ENCODE data around the gene RRAD.
"Not testable (repeated sequence)": the region's sequence is repeated elsewhere in the genome, so short reads cannot be mapped to it uniquely, and the experiment has no call there.

Gene RRAD

GRCh38 chr16:66898207-66898606, 27.1 kb downstream of the RRAD start:
- DNase-seq, result no peak

DNA sequence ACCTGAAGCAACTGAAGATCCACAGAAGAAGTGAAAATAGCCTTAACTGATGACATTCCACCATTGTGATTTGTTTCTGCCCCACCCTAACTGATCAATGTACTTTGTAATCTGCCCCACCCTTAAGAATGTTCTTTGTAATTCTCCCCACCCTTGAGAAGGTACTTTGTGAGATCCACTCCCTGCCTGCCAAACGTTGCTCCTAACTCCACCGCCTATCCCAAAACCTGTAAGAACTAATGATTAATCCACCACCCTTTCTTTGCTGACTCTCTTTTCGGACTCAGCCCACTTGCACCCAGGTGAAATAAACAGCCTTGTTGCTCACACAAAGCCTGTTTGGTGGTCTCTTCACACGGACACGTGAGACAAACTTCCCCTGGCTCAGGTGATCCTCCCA, 28.7 kb downstream of the RRAD start:
- not testable (repeated sequence) for DNase-seq

DNA sequence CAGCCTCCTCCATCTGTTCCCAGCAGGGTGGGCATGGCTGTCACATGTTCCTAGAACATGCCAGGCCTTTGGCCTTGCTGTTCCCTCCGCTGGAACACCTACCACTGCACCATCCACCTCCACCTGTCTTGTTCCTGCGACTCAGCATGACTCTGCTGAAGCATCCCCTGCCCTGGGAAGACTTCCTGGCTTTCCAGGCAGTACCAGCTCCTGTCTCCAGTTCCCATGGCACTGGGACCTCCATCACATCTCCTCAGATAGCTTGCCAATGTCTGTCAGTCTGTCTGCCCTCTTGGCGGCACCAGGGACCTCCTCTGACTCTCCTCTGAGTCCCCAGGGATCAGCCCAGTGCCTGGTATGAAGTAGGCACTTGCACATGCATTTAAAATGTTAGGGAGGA, 29.3 kb downstream of the RRAD start:
- DNase-seq, result no peak

DNA sequence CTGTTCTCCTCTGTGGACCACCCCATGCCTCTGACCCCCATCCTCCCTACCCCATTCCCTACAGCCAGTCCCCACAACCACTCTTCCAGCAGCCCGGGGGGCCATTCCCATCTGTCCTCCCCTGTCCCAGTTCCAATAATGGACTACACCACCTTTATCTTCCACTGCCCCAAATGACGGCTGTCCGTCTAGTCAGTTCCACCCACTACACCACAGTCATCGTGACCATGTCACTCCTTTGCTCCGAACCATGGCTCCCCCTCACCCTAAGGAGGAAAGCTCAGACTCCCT, 29.7 kb downstream of the RRAD start:
- no peak for DNase-seq

DNA sequence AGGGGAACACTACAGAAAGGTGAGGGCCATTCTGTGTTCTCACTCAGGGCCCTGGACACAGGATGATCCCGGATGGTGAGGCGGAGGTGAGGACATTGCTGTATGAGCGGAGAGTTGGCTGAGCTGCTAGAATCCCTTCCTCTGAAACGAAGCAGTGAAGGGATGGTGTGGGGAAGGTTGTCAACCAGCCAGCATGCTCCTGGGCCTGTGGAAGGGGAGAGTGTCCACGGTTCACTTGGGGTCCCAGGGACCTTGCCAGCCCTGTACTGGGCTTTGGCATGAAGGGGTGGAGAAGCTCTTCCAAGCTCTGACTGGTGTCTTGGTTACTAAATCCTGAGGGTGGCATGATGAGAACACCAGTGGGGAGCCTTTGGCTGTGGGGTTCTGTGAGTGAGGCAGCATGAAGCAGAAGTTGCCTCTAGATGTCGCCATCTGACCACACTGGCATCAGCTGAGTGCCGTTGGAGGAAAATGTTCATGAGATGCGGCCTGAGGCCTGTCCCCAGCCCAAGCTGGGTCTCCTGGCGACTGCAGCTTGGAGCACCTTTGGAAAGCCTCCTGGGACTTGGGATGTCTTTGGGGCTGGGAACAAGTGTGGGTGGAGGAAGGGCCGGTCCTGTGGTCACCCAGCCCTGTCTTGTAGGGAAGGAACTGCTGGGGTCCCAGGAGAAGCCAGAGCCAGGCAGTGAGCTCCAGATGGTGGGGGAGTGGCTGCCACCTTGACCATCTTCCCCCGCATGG, 30.2 kb downstream of the RRAD start:
- DNase-seq, result peak; percentile 42

DNA sequence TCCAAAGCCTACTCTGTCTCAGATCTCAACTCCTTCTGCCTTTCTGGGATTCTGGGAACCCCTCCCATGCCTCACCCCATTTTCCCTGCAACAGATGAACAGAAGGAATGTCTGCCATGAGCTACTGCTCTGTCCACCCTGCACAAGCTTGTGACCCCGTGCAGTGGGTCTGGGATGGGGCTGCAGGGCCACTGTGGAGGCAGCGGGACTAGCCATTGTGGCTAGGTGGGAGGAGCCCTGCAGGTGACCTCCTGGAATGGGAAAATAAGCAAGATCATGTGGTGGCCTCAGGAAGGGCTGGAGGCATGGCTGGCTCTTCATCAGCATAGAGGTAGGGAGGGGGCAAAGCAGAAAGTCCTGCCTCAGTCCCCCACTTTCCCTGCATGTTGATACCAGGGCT, 31.3 kb downstream of the RRAD start:
- DNase-seq, result no peak

GRCh38 chr16:66891797-66892196, 33.5 kb downstream of the RRAD start:
- DNase-seq, result no peak

- no peak for DNase-seq
These were observed 34.0 kb downstream of the RRAD start for GRCh38 chr16:66891360-66891759.

DNA sequence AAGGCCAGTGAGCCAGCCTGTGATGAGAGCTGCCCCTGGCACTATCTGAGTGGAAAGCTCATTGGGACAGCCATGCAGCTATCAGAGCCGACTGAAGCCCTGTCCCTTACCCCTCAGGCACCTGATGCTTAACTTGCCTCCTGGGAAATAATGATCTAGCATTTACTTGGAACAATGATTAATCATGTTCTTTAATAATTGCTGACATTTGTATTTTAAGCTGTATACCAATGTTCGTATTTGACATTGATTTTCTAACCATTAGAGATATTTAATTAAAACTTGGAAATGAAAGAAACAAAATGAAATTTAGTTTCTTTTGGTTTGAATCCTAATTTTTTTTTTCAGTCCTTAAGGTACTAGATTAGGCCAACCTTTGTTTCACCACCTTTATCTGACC, 34.5 kb downstream of the RRAD start:
- no peak for DNase-seq

- no peak for DNase-seq
These were observed 35.7 kb downstream of the RRAD start for GRCh38 chr16:66889622-66890021.

DNA sequence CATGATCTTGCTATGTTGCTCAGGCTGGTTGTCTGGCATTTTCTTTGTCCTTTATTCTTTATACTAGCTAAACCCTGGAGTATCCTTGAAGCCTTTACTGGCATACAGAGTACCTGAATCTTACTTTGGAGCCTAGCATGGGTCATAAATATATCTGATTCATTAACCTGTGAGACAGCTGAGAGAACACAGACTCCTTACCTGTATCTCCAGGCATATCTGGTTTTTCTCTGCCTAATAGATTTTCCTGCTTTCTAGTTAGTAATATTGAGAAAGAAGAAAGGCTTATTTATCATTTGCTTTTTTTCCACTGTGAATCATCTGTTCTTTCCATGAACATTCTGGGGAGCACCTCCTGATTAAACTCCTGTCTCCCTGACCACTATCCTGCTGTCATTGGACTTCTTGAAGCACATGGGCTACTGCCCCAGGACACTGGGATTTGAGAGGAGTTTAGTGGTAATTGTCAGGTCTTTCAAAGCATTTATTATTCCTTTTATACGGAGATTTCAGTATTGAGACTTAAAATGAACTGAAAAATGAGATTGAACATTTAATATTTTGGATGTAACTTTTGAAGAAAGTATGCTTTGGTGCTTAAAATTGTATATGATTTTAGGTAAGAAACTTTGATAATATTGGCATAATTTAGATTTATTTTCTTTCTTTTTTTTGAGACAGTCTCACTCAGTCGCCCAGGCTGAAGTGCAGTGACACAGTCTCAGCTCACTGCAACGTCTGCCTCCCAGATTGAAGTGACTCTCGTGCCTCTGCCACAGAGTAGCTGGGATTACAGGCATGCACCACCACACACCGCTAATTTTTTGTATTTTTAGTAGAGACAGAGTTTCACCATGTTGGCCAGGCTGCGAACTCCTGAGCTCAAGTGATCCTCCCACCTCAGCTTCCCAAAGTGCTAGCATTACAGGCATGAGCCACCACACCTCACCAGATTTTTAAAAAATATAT, 36.4 kb downstream of the RRAD start:
- no peak for DNase-seq

GRCh38 chr16:66886914-66887313, 38.4 kb downstream of the RRAD start:
- DNase-seq, result no peak

GRCh38 chr16:66886321-66886720, 39.0 kb downstream of the RRAD start:
- DNase-seq, result no peak

DNA sequence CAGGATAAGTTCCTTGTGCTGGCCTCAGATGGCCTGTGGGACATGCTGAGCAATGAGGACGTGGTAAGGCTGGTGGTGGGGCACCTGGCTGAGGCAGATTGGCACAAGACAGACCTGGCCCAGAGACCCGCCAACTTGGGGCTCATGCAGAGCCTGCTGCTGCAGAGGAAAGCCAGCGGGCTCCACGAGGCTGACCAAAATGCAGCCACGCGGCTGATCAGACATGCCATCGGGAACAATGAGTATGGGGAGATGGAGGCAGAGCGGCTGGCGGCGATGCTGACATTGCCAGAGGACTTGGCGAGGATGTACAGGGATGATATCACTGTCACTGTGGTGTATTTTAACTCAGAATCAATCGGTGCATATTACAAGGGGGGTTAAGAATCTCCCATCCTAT, 39.8 kb downstream of the RRAD start:
- DNase-seq, result no peak

DNA sequence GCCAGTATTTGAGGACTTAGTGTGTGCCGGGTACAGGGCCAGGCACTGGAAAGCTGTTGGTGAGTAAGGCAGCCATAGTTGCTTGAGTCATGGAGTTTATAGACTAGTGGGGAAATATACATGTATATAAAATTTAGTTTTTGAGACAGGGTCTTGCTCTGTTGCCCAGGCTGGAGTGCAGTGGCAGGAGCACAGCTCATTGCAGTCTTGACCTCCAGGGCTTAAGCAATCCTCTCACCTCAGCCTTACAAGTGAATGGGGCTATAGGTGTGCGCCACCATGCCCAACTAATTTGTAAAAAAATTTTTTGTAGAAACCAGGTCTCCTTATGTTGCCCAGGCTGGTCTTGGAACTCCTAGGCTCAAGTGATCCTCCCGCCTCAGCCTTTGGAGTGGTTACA, 42.6 kb downstream of the RRAD start:
- DNase-seq, result no peak

DNA sequence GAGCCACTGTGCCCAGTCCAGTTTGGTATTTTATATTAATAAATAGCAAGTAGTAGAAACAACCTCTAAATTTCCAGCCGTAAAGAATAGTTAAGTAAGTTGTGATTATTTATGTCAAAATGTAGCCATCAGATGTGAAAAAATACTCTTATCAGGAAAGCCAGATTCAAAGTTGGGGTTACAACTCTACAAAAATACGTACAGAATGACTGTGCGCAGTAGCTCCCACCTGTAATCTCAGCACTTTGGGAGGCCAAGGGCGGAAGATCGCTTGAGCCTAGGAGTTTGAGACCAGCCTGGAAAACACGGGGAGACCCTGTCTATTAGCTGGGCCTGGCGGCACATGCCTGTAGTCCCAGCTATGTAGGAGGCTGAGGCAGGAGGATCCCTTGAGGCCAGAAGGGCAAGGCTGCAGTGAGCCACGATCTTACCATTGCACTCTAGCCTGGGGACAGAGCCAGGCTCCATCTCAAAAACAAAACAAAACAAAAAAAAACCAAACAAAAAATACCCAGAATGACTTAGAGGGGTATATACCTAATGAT, 43.3 kb downstream of the RRAD start:
- no peak for DNase-seq

GRCh38 chr16:66881560-66881959, 43.8 kb downstream of the RRAD start:
- DNase-seq, result no peak

DNA sequence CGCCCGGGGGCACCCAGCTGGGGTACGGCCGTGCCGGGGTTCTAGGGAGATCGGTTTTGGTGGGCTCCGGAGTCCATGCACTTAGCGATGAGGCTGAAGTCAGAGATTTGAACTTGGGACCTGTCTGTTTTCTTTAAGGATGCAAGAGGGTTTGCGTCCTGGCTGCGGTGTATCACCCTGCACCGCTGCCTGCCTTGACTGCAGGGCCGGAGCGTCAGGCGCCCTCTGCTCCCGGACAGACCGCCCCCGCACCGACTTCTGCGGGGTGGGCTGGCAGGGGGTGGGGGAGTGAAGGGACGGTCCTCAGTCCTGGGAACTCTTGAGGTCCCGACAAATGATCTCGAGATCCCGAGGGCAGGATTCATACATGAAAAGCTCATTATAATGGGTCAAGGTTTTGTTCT, 44.3 kb downstream of the RRAD start:
- no peak for DNase-seq

GRCh38 chr16:66880288-66881013, 44.9 kb downstream of the RRAD start, which contains the start of gene PDP2:
PDP2 (plus strand) TSS chr16:66880515; CDS start chr16:66884285, 3,770 bp downstream.
- peak; percentile 85 for DNase-seq

- peak; percentile 76 for DNase-seq
These were observed 47.3 kb downstream of the RRAD start for GRCh38 chr16:66878067-66878466.

DNA sequence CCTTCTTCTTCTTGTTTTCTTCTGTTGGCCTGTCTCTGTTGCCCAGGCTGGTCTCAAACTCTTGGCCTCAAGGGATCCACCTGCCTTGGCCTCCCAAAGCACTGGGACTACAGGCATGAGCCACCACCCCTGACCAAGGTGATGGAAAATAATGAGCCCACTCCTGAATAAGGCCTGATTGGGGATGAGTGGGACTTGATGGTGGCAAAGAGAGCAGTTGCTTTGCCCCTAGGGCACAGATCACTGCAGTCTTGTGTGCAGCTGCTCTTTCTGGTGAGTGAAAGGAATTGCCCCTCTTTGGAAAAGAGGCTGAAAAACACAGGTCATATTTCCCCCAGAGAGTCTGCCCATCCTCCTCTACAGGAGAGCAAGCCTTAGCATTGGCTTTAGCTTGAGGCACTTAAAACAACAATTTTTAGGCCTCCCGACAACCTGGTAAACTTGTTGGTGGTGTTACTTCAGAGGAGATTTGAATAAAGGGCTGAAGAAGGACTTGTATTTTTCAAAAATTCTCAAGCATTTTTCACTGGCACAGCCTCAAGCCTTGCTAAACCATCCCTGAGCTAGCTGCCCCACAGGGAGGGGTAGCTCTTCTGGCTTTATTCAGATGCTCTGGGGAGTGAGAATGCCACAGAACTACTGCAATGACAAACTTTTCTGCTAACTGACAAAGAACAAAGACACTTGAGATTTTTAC, 51.1 kb downstream of the RRAD start:
- DNase-seq, result peak; percentile 8

GRCh38 chr16:66873685-66874055, 51.7 kb downstream of the RRAD start:
- DNase-seq, result no peak
